ENCODE measurements around the gene MTR.

- TF ChIP-seq POLR2A (IDR thresholded peaks at IDR 0.05): no peak
- TF ChIP-seq CTCF (IDR thresholded peaks at IDR 0.05): no peak
Measured at GRCh38 chr1:236837115-236837514, 42.0 kb downstream of the MTR start.

Measured in lower leg skin (tissue), 3 donors.